ENCODE measurements around the gene TXNDC9.
"Not testable (repeated sequence)": the region's sequence is repeated elsewhere in the genome, so short reads cannot be mapped to it uniquely, and the experiment has no call there.

The TXNDC9 gene

DNA sequence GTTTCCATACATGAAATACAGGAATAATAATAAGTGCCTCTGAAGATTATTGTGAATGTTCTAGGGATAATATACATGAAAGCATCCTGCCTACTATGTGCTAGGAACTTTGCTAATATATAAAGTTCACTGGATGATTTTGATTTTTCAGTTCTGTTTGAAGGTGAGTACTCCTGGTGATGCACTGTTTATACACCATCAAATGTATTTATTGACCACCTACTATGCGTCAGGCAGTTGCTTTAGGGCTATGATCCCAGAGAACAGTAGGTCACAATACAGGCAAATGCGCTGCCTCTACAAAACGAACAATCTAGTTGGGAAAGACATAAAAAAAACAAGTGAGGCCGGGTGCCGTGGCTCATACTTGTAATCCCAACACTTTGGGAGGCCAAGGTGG, 10.7 kb downstream of the TXNDC9 start:
- DNase-seq (ENCODE audit: low read depth) = no peak
- TF ChIP-seq, protein P1, sequence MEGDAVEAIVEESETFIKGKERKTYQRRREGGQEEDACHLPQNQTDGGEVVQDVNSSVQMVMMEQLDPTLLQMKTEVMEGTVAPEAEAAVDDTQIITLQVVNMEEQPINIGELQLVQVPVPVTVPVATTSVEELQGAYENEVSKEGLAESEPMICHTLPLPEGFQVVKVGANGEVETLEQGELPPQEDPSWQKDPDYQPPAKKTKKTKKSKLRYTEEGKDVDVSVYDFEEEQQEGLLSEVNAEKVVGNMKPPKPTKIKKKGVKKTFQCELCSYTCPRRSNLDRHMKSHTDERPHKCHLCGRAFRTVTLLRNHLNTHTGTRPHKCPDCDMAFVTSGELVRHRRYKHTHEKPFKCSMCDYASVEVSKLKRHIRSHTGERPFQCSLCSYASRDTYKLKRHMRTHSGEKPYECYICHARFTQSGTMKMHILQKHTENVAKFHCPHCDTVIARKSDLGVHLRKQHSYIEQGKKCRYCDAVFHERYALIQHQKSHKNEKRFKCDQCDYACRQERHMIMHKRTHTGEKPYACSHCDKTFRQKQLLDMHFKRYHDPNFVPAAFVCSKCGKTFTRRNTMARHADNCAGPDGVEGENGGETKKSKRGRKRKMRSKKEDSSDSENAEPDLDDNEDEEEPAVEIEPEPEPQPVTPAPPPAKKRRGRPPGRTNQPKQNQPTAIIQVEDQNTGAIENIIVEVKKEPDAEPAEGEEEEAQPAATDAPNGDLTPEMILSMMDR (IDR thresholded peaks at IDR 0.05; ENCODE audit: insufficient read depth, low read depth, low read length, missing control alignments) = no peak
- no peak overlapping the region for H3K4me3 ChIP-seq (ENCODE audit: low read depth, low read length)

DNA sequence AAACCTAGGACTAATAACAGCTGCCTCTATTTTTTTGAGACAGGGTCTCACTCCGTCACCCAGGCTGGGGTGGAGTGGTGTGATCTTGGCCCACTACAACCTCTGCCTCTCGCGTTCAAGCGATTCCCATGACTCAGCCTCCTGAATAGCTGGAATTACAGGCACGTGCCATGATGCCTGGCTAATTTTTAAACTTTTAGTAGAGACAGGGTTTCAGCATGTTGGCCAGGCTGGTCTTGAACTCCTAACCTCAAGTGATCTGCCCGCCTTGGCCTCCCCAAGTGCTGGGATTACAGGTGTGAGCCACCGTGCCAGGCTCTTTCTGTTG, 18.3 kb downstream of the TXNDC9 start:
- H3K4me3 ChIP-seq (ENCODE audit: low read depth, low read length); DNase-seq (ENCODE audit: low read depth): not testable (repeated sequence)

DNA sequence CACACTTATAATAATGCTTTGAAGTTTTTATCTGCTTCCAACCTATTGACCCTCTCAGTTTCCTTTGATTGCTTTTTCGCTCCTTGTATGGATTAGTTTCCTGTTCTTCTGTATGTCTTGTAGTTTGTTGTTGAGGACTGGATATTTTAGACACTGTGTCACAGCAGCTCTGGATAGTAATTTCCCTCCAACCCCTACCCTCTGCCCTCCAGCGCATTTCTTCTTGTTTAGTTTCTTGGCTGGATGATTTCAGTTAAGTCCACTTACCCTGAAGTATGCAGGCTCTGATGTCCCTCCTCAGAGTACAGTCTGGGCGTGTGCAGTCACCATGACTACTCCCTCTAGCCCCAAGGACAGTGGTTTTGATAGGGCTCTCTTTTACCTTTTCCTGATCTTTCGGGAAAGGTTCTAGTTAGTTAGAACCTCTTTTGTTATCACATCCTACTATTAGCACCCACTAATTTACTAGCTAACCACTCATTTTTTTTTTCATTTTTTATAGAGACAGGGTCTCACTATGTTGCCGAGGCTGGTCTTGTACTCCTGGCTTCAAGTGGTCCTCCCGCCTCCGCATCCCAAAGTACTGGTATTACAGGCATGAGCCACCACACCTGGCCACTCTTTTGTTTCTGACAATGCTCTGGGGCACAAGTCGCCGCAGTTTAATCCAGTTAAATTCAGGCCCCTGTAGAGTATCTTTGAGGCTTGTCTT, 18.8 kb downstream of the TXNDC9 start:
- no peak overlapping the region for H3K4me3 ChIP-seq (ENCODE audit: low read depth, low read length)
- TF ChIP-seq, protein P1 (IDR thresholded peaks at IDR 0.05; ENCODE audit: insufficient read depth, low read depth, low read length, missing control alignments) = no peak

DNA sequence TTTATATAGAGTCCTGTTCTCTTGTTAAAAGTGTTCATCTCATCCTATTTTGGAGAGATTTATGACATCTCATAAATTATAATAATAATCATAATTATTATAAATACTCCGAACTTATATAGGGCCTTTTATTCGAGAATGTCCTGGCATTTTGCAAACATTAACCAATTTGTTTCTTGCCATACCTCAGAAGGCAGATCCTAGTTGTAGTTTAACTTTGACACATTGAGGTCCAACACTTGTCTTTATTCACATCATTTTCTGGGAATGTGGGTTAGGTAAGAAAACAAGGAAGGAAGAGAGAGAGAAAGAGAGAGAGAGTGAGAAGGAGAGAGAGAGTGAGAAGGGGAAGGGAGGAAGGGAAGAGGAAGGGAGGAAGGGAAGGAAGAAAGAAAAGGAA, 35.0 kb downstream of the TXNDC9 start, which contains the start of gene LYG1:
Gene LYG1, minus strand, starts transcription at position 101 of the 400 bp plus-strand sequence. CDS start 5,527 bp downstream, outside the sequence.
- not testable (repeated sequence) for H3K4me3 ChIP-seq (ENCODE audit: low read depth, low read length); DNase-seq (ENCODE audit: low read depth)

More for the DNA sequence above, 18.8 kb downstream of the TXNDC9 start:
- no peak for DNase-seq (ENCODE audit: low read depth)

DNA sequence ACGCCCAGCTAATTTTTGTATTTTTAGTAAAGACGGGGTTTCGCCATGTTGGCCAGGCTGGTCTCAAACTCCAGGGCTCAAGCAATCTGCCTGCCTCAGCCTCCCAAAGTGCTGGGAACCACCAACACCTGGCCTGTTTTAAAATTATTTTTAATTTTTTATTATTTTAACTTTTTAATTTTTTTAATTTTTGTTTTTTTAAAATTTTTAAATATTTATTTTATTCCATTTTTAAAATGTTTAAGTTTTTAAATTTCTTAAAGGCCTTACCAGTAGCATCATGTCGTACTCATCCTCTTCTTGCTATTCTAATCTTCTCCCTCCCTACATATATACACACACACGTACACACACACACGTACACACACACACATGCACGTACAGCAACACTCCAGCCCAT, 36.6 kb downstream of the TXNDC9 start:
- TF ChIP-seq, protein P1 (IDR thresholded peaks at IDR 0.05; ENCODE audit: insufficient read depth, low read depth, low read length, missing control alignments) = no peak
- no peak overlapping the region for H3K4me3 ChIP-seq (ENCODE audit: low read depth, low read length)
- DNase-seq (ENCODE audit: low read depth) = no peak

DNA sequence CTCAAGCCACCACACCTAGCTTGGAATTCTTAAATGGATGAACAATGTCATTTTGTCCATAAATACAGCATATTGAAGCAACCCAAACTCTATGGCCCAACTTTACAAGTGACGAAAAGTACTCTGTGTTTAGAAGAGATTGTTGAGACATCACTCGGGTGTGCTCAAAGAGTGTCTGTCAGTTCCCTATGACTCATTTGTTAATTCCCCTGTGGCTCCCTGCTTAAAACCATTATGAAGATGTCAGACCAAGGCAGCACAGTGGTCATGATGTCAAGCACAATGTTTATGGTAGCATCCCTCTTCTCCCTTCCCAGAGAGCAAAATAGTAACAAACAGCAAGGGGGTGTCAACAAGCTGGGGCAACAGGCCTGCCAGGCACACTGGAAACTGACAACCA, 38.1 kb downstream of the TXNDC9 start:
- TF ChIP-seq, protein P1 (IDR thresholded peaks at IDR 0.05; ENCODE audit: insufficient read depth, low read depth, low read length, missing control alignments) = no peak
- DNase-seq (ENCODE audit: low read depth) = no peak
- H3K4me3 ChIP-seq (ENCODE audit: low read depth, low read length) = no peak overlapping the region

DNA sequence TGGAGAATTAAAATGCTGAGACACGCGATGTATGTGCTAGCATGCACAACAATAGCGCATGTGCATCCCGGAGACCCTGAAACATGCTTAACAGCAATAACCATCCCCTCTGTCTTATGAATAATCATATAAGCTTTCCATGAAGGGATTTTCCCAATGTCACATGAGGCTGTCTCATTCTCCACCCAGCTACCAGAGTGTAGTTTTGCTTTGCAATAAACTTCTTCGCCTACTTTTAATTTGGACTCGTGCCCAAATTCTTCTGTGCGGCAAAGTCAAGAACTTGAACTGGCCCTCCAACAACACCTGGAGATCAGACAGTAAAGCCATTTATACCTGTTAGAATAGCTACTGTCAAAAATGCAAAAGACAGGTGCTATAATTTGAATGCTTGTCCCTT, 50.6 kb downstream of the TXNDC9 start:
- no peak for DNase-seq (ENCODE audit: low read depth)
- TF ChIP-seq, protein P1 (IDR thresholded peaks at IDR 0.05; ENCODE audit: insufficient read depth, low read depth, low read length, missing control alignments) = no peak
- no peak overlapping the region for H3K4me3 ChIP-seq (ENCODE audit: low read depth, low read length)

DNA sequence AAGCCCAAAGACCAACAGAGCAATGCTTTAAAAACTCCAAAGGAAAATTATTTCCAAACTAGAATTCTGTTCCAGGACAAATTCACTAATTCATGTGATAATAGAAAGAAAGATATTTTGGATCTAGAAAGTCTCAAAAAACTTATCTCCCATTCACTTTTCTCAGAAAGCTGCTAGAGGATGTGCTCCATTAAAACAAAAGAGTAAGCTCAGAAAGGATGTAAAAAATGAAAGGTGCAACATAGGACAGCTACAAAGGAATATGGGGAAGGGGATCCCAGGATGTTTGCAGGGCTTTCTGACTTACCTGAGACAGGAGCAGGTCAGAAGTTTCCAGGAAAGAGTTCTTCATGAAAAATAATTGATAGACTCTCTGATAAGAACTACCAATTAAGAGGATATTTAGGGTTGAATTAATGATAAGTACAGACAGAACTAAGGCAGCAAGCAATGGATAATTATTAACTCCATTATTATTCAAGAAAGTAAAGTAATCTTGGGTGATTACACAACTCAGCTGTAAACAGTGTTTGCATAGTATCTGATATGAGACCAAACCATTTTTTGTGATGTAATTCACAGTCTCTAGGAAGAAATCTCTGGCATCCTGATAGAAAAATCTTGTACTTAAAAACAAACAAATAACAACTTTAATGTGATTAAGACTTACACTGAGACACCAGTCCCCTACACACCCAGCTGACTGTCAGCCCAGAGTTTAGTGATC, 56.0 kb downstream of the TXNDC9 start:
- TF ChIP-seq, protein P1 (IDR thresholded peaks at IDR 0.05; ENCODE audit: insufficient read depth, low read depth, low read length, missing control alignments) = no peak
- DNase-seq (ENCODE audit: low read depth) = no peak
- H3K4me3 ChIP-seq (ENCODE audit: low read depth, low read length) = no peak overlapping the region
